Measurements from ENCODE around the gene ZFHX2. TPM values are rescaled to one million over a fixed set of nuclear protein-coding genes. Genes with fewer than 3 reads are reported as not detected.

The ZFHX2 gene
- total RNA-seq, 1 donor from 2014 or later: 12.5 TPM

GRCh38 chr14:23572836-23573235 lies 21.3 kb upstream of the ZFHX2 start:
- DNase-seq (ENCODE audit: low spot score): no peak

DNA sequence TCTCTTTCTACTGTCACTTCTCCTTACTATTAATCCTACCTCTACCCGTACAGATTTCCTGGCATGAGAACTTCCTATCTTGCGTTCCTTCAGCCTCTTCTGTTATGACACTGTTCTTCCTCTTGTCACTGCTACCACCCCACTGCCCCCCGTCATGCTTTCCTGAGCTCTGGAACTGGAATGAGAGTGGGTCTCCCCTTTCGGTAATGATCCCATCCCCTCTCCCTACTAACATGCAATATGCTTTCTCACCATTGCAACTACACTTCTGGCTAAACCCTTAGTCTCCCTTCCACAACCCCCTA lies 20.9 kb upstream of the ZFHX2 start:
- no peak for DNase-seq (ENCODE audit: low spot score)

GRCh38 chr14:23571701-23572523 lies 20.3 kb upstream of the ZFHX2 start:
- DNase-seq (ENCODE audit: low spot score): no peak

DNA sequence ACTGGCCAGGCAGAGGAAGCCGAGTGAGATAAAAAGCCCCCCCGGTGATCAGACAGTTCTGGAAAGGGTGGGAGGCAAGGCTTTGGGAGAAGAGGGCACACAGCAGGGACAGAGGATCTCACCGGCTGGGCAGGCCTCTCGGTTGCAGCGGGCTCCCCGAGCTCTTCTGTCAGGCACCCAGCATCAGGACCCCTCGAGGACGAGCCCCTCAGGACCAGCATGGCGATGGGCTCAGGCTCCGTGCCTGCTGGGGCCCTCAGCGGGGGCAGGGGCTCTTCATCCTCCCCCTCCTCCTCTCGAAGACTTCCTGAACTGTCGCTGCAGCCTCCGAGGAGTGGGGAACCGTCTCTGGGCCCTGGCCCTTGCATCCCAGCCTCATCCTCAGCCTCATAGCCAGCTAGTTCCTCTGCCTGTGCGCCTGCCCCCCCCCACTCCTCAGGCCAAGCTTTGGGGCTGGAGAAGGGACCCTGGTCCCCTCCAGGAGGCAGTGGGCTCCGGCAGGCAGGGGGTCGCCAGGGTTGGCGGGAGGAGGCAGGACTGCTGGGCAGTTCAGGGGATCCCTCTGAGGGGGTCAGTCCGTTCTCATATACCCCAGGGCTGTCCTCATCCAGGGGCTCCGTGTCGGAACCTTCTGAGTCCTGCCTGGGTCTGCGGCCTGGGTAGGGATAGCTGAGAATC lies 19.4 kb upstream of the ZFHX2 start:
- DNase-seq (ENCODE audit: low spot score): no peak

DNA sequence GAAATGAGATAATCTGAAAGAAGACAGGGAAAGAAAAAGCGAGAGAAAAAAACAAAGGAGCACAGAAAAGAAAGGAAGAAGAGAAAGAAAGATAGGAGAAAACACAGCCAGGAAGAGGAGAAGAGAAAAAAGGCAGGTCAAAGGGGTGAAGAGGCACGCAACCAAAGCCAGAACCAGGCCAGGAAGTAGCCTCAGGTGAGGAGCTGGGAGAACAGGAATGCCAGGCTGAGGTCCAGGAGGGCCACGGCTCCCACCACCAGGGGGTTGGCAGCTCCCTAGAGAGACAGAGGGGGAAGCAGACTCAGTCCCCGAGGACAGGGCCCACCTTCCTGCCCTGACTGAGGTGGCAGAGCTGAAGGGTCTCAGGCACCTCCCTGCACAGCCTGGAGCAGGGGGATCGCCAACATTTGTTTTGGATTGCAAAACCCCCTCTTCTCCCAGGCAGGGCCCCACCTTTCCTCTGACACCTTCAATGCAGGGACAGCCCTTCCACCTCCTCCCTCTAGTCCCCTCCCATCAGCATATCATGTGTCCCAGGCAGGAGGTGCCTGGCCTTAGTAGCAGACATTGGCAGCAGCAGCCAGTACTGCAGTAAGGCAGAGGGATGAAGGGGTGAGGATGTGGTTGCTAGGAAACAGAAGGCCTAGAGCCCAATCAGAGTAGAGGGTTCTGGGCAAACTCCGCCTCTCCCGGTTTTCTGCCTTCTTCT lies 18.0 kb upstream of the ZFHX2 start:
- DNase-seq (ENCODE audit: low spot score): no peak

DNA sequence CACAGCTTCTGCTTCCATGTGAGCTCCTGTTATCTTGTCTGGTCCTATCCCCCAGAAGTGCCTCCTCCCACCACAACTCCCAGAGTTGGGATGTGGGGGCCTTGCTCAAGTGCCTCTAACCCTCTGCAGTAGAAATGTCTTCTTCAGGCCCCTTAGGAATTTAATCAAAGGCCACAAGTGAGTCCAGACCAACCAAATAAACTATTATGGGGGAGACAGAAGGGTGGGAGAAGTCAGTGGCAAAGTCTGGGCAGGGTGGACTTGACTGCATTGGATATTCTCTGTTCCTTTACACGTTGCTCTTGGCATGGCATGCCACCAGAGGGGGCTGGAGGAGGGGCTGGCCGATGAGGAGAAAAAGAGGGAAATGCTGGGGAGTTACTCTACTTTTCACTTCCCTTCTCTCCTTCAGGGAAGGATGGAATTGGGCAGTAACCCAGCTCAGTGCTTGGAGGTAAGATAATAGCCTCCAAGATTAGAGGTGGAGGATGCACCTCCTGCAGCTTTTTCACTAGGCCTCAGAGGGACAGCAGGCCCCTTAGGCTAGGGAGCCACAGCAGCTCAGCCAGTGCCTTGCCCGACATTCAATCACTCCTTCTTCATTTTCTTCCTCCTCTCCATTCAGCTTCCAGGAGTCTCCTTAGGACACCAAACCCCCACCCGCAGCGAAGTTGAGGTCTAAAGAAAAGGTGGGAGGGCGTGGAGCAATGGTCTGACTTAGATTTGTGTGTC lies 17.2 kb upstream of the ZFHX2 start:
- DNase-seq (ENCODE audit: low spot score): no peak

DNA sequence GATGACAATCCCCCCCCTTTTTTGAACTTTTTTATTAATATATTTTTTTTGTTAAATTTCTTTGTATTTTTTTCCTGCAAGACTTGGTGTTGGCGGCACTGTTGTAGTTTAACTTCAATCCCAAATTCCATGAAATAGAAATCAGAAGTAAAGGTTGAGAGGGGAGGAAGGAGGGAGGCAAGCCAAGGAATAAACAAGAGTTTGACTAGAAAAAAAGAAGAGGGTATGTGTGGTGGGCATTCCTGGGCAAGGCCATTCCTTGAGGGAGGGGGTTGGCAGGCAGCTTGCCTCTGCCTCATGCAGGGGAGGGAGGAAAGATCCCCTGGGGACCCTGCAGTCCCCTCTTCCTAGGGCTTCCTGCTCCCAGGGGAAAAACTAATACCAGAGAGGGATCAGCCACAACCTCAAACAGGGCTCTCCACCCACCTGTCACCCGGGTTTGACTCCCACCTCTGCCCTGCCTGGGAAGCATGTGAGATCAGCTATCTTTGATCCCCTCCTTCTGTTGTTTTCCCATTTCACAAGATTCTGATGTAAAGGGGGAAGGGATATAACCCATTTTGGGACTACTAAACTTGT lies 16.5 kb upstream of the ZFHX2 start:
- DNase-seq (ENCODE audit: low spot score): no peak

DNA sequence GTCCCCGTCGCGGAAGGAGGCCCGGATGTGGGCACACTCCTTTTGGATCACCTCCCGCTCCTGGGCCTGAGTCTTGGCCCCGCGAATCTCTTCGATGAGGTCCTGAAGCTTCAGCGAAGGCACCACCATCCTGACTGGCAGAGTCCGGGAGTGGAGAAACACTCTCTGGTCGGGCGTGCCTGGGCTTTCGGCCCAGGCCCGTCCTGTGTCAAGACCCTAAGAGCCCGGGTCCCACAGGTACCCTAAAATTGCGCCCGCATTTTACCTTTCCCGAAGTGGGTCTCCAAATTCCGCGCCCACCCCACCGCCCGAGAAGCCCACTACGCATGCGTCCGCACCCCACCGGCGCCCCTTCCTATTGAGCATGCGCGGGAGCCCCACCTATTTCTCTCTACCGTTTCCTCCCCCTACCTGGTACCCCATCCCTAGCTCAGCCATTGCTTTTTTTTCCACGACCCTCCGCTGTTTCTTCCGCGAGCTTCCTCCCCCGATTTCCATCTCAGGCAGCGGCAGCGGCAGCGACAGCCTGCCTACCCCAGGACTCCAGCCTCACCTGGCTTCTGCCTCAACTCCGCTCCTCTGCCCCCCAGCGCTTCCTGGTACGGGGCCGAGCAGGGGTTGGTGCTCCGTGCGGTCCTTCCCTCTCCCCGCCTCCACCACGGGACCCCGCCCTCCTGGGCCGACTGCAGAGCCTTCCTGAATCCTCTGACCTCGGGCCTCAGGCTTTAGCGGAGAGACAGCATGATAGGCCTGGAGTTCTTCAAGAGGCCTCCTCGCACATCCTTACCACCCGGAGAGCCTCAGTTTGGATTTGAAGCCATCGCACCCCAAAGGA lies 15.8 kb upstream of the ZFHX2 start, which contains the start of gene AP1G2:
Gene AP1G2 (minus strand): TSS at position 606 of the 835 bp plus-strand sequence. CDS start 477 bp downstream, at position 129.
- peak; percentile 90 for DNase-seq (ENCODE audit: low spot score)

- peak; percentile 43 for DNase-seq (ENCODE audit: low spot score)
These were observed 15.2 kb upstream of the ZFHX2 start for GRCh38 chr14:23566778-23567185.

- DNase-seq (ENCODE audit: low spot score): no peak
These were observed 14.7 kb upstream of the ZFHX2 start for GRCh38 chr14:23566112-23566777.

DNA sequence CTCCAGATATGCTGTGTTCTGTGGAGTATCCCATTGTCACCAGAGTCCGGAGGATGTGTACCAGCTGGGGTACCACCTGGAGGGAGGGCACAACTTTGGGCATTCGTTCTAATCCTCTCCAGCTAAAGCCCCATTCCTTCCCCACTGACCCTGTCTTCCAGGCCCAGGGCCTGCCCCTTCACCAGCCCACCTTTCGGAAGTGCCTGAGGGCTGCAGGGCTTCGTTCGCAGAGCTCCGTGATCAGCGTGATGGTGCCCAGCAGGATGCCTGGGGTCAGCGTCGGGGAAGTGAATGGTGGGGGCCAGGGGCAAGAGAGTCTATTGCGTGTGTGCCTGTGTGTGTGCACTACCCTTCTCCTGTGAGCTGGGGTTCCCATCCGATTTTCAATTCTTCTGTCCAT lies 14.1 kb upstream of the ZFHX2 start:
- DNase-seq (ENCODE audit: low spot score): no peak

- DNase-seq (ENCODE audit: low spot score): no peak
These were observed 13.3 kb upstream of the ZFHX2 start for GRCh38 chr14:23564876-23565275.

DNA sequence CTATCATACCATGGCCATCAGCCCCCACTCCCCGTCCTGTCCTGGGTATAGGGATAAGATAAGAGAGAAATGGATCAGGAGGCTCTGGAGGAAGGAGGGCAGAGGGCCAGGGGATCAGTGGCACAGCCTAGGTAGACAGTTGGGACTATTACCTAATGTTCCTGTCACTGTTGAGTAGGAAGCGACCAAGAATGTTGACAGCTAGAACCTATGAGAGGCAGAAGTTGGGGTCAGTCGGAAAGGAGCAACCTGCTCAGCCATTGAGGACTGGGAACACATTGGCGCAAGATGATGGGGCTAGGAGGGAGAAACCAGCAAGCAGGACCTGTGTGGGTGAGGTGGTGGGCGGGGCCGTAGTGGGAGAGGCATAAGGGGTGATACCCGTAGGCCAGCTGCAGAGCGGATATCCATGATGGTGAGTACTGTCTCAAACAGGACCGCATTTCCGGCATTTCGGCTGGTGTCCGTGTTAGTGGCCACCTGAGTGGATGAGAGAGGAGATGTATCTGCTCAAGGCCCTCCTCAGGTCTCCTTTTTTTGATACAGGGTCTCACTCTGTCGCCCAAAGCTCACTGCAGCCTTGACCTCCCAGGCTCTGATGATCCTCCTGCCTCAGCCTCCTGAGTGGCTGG lies 12.7 kb upstream of the ZFHX2 start:
- no peak for DNase-seq (ENCODE audit: low spot score)

- no peak for DNase-seq (ENCODE audit: low spot score)
These were observed 12.1 kb upstream of the ZFHX2 start for GRCh38 chr14:23563473-23564180.

DNA sequence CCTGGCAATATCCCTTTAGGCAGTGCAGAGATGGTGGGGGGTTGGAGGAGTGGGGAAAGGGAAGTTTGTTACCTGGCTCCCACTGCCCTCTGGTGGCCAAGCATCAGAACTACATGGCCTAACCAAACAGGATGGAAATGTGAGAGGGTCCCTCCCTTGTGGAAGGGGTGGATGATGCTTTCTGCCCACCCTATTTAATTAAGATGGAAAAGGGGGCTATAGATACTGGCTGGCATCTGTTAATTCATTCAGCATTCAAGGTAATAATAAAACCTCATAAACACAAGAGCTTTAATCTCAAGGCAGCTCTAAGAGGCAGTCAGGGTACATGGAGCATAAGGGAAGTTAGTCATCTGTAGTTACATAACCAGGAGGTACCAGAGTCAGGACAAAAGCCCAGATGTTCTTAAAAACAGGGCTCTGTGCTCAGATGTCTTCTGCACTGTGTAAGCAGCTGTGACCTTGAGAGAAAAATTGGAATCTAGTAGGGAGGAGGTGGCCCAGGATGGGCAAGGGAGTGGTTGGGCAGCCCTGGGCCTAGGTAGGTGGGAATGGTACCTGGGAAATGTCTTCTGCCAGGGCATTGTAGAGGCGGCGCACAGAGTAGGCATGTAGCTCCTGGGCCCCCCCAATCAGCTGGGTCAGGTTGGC lies 11.4 kb upstream of the ZFHX2 start:
- no peak for DNase-seq (ENCODE audit: low spot score)

- DNase-seq (ENCODE audit: low spot score): no peak
These were observed 10.6 kb upstream of the ZFHX2 start for GRCh38 chr14:23561873-23562821.

DNA sequence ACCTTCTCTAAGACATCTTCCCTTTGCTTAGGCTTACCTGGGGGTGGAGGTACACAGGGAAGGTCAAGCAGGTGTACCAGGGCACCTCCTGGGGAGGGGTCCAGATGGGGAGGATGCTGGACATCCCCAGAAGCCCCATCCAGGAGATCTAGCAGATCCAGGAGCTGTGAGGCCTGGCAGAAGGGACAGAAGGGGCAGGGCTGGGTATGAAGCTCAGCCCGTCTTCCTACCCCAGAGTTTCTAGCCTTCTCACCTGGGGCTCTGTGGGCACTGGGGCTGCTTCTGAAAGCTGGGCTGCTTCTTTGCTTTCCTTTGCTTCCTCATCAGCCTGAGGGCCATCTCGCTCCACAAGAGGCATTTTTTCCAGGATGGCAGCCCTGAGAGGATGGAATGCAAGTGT lies 9.7 kb upstream of the ZFHX2 start:
- no peak for DNase-seq (ENCODE audit: low spot score)
